ENCODE results near the gene REXO5. TPM values are rescaled to one million over a fixed set of nuclear protein-coding genes. Genes with fewer than 3 reads are reported as not detected.
A peak's percentile ranks its signal among the peaks of the same experiment; 100 is the strongest.

Gene REXO5
- total RNA-seq, 1 donor from 2014 or later, result 0.44 TPM

- no peak for DNase-seq
- Mint-ChIP-seq H3K36me3 (ENCODE audit: low read depth) (no peaks in the 10 kb centered on the region), H3K27ac (no peak overlapping the region), H3K4me3 (no peak overlapping the region), H3K4me1 (no peaks in the 10 kb centered on the region), H3K27me3 (no peaks in the 10 kb centered on the region), H3K9me3 (no peaks in the 10 kb centered on the region)
- no peak for ATAC-seq (ENCODE audit: low read depth)
- TF ChIP-seq, protein P1, sequence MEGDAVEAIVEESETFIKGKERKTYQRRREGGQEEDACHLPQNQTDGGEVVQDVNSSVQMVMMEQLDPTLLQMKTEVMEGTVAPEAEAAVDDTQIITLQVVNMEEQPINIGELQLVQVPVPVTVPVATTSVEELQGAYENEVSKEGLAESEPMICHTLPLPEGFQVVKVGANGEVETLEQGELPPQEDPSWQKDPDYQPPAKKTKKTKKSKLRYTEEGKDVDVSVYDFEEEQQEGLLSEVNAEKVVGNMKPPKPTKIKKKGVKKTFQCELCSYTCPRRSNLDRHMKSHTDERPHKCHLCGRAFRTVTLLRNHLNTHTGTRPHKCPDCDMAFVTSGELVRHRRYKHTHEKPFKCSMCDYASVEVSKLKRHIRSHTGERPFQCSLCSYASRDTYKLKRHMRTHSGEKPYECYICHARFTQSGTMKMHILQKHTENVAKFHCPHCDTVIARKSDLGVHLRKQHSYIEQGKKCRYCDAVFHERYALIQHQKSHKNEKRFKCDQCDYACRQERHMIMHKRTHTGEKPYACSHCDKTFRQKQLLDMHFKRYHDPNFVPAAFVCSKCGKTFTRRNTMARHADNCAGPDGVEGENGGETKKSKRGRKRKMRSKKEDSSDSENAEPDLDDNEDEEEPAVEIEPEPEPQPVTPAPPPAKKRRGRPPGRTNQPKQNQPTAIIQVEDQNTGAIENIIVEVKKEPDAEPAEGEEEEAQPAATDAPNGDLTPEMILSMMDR (IDR thresholded peaks at IDR 0.05), result no peak
- POLR2A ChIA-PET, result no interaction called here
- CTCF ChIA-PET, result no interaction called here
- intact Hi-C loops (cut with micrococcal nuclease), result no loop called here
Measured at GRCh38 chr16:20844588-20844987, 38.3 kb downstream of the REXO5 start.

- H3K4me3 Mint-ChIP-seq, result no peak overlapping the region
- ChIA-PET POLR2A (no interaction called here), CTCF (no interaction called here)
- H3K36me3 Mint-ChIP-seq (ENCODE audit: low read depth), result no peaks in the 10 kb centered on the region
- H3K27ac Mint-ChIP-seq, result no peak overlapping the region
- no peaks in the 10 kb centered on the region for H3K9me3 Mint-ChIP-seq
- no peaks in the 10 kb centered on the region for H3K27me3 Mint-ChIP-seq
- DNase-seq (no peak), ATAC-seq (ENCODE audit: low read depth) (no peak)
- TF ChIP-seq, protein P1 (IDR thresholded peaks at IDR 0.05), result no peak
- H3K4me1 Mint-ChIP-seq, result peaks cover 5% of the 10 kb centered on the region
- intact Hi-C loops (cut with micrococcal nuclease), result no loop called here
Measured at GRCh38 chr16:20846030-20846429, 39.7 kb downstream of the REXO5 start.

- POLR2A ChIA-PET, result no interaction called here
- DNase-seq, result no peak
- peaks cover 5% of the 10 kb centered on the region for H3K4me1 Mint-ChIP-seq
- H3K36me3 Mint-ChIP-seq (ENCODE audit: low read depth), result no peaks in the 10 kb centered on the region
- no peak overlapping the region for H3K27ac Mint-ChIP-seq
- no peak for ATAC-seq (ENCODE audit: low read depth)
- intact Hi-C loops (cut with micrococcal nuclease), result no loop called here
- no peaks in the 10 kb centered on the region for H3K9me3 Mint-ChIP-seq
- TF ChIP-seq, protein P1 (IDR thresholded peaks at IDR 0.05), result no peak
- H3K27me3 Mint-ChIP-seq, result no peaks in the 10 kb centered on the region
- CTCF ChIA-PET, result no interaction called here
- no peak overlapping the region for H3K4me3 Mint-ChIP-seq
Measured at GRCh38 chr16:20846551-20846950, 40.2 kb downstream of the REXO5 start.

DNA sequence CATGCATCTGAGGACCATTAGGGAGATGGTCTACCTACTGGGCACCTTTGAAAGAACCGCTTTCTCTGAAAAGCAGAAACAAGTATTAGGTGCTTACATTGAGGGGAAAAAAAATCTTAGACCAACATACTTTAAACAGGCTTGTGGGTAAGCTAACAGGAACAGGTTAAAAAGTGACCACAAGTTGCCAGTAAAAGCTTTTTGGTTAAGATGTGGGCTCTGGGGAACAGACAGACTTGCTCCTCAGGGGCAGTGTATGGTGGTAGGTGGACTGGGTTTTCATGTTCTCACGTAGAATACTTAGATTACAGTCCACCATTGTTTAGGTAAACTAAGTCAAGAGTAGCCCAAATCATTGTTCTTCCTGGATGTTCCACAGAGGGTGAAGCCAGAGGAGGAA is 41.2 kb downstream of the REXO5 start:
- TF ChIP-seq, protein P1 (IDR thresholded peaks at IDR 0.05), result no peak
- Mint-ChIP-seq H3K4me1 (peaks cover 5% of the 10 kb centered on the region), H3K27ac (no peak overlapping the region), H3K36me3 (ENCODE audit: low read depth) (no peaks in the 10 kb centered on the region), H3K9me3 (no peaks in the 10 kb centered on the region), H3K4me3 (no peak overlapping the region), H3K27me3 (no peaks in the 10 kb centered on the region)
- intact Hi-C loops (cut with micrococcal nuclease), result no loop called here
- POLR2A ChIA-PET, result no interaction called here
- DNase-seq, result no peak
- no peak for ATAC-seq (ENCODE audit: low read depth)
- CTCF ChIA-PET, result no interaction called here

- peaks cover under 1% of the 10 kb centered on the region for H3K36me3 Mint-ChIP-seq (ENCODE audit: low read depth)
- no peaks in the 10 kb centered on the region for H3K9me3 Mint-ChIP-seq
- DNase-seq (peak; percentile 50), ATAC-seq (ENCODE audit: low read depth) (peak; percentile 74)
- POLR2A ChIA-PET, result no interaction called here
- H3K4me1 Mint-ChIP-seq, result peaks cover 5% of the 10 kb centered on the region
- CTCF ChIA-PET, result interaction anchor here (0.8 to 3.9 kb wide), 11 partner anchors 25 to 307 kb away, joined by 3 to 34 read pairs (median 5); partner anchors contain the start of genes ERI2 and REXO5
- no peak overlapping the region for H3K27ac Mint-ChIP-seq
- H3K4me3 Mint-ChIP-seq, result no peak overlapping the region
- intact Hi-C loops (cut with micrococcal nuclease), result loop anchor here (1.0 to 10.0 kb wide), 8 partner anchors 55 to 705 kb away; partner anchors contain the start of genes CRYM, DCUN1D3 and LYRM1
- TF ChIP-seq, protein P1 (IDR thresholded peaks at IDR 0.05), result peak; percentile 95
- no peaks in the 10 kb centered on the region for H3K27me3 Mint-ChIP-seq
Measured at GRCh38 chr16:20849589-20850390, 43.5 kb downstream of the REXO5 start.

All from activated B cell treated with CpG ODN at 0.5 μM for 24 hours (primary cell).